Activated CD8-positive, alpha-beta memory T cell treated with anti-CD3 and anti-CD28 coated beads for 1 hour (primary cell): Measurements from ENCODE around the gene CD2.
A peak's percentile ranks its signal among the peaks of the same experiment; 100 is the strongest.
"Not testable (repeated sequence)": the region's sequence is repeated elsewhere in the genome, so short reads cannot be mapped to it uniquely, and the experiment has no call there.

Experiments
- DNase-seq, 2 donors: peaks; one replicate each; pipeline ENCODE4 v3.0.0-alpha.2; 2020; ENCODE audit warnings: low read depth in 1 of 2; ENCODE audit errors: extremely low read depth in 1 of 2

Gene CD2

DNA sequence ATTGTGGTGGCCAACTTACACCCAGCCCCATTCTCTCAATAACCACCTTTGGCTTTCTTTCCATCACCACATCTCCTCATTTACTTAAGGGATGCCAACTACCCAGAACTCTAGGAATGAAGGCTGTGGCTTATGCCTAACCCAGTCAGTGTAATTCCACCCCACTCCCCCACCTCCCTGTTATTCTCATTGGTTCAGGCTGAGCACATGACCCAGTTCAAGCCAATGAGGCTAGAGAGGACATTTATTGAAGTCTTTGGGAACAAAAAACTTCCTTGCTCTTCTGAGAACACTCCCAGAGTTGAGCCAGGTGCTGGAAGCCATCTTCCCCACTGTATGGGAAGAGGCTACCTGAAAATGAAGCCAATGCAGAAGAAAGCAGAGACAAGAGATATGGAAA, 22.8 kb upstream of the CD2 start:
- no peak for DNase-seq

DNA sequence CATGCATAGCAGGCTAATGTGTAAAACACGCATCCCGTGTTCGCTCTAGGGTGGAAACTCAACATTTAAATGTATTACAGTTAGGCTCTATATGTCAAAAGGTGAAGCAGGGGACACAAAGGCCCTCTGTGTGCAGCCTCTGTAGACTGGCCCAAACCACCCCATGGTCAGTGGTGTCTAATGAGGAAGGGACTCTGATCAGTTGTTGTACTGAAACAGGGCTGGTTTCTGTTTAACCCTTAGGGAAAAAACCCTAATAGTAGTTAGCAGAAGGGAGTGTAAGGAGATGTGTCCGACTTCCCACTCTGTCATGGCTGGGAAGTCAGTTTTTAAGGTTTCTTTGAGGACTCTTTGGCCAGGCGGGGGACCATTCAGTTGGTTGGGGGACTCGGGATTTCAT, 21.5 kb upstream of the CD2 start:
- no peak for DNase-seq

DNA sequence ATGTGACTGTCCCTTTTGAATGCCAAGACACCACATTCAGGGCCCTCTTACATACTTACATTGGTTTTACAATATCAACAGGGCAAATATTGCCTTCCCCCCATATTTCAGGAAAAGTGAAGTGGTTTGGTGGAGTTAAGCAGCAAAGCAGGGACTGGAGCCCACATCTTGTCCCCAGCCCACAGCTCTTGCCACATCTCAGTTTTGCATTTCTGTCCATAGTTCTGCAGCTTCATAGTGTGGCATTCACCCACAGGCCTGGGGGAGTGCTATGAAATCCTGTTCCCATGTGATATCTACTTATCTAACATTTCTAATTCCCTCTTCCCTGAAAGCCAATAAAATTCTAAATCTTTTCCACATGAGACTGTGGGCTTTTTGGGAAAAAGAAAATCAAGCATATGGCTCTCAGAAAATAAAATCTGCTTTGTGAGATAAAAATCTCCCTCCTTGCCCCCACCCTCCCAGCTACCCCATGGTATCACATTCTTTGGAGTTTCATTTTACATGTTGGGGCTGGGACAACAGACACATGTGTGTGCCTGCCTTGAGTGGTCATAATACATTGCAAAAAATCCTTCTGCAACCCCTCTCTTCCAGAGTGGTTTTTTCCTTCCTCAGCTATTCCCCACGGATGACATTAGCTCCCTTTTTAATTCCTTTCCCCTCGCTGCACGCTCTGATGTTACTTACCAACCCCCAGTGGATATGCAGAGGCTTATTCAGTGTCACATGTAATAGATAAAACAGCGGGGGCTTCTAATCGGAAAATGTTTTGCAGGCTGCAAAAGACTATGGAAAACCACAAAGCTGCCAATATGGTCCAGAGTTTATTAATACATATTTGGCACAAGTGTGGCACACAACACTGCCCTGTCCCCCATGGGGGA, 20.5 kb upstream of the CD2 start:
- DNase-seq, result no peak

DNA sequence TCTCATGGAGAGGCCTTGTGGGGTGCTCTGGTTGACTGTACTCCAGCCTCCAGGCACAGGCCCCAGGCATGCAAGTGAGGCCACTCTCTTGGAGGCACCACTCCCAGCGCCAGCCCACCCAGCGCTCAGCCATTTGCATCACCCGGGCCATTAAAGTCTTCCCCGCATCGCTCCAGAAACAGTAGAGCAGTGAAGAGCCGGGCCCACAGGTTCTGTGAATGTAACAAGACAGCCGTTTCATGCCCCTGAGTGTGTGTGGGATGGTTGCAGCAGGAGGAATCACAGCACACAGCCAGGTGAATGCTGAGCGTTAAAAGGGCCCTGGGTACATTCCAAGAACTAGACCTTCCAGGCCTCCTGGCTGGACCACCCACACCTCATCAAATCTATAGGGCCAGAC, 19.0 kb upstream of the CD2 start:
- no peak for DNase-seq

DNA sequence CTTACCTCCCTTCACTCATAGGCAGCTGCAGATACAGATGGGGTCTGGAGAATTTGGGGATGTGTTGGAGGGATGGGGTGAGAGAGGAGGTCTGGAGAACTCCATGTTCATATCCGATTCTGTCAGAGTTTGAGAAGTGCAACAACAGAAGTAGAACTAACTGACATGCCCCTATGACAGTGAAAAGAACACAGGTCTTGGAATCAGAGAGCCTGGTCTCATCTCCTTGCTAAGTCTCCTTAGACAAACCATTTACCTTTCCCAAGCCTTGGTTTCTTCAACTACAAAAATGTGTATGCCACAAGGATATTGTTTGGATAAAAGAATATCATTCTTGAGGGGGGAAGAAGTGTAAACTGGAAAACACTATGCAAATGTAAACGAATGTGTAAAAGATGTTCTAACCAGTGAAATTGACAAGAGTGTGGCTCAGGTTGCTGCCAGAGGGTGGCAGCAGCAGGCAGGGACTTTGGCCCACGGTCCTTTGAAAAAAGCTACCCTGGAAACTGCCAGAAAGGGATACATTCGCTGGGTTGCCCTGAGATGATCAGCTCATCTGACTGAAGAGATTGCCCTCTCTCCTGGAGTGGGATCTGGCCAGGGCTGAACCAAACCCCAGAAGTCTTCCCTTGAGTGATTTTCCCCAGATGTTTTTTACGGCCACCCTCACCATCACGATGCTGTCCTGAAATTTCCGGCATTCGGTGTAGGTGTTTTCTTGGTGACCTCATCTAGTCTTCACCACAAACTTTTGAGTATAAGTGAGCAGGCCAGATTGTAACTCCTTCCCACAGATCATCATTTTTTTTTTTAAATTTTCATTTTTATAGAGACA, 17.0 kb upstream of the CD2 start:
- peak; percentile 44 to 56 for DNase-seq

DNA sequence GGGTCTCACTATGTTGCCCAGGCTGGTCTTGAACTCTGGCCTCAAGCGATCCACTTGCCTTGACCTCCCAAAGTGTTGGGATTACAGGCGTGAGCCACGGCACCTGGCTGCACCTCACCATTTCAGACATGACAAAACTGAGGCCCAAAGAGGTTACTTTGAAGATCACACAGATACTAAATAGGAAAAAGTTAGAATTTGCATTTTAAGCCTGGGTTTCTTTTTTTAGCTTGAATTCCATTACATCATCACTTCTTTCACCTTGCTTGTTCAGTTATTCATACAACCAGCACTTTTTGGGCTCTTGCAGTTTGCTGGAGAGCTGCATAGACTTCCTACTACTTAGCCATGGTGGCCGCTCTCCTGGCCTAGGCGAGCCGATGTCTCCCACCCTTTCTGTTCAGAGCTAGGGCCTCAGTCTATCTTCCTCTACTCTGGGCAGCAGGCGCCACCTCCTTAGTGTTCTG, 16.3 kb upstream of the CD2 start:
- no peak for DNase-seq

DNA sequence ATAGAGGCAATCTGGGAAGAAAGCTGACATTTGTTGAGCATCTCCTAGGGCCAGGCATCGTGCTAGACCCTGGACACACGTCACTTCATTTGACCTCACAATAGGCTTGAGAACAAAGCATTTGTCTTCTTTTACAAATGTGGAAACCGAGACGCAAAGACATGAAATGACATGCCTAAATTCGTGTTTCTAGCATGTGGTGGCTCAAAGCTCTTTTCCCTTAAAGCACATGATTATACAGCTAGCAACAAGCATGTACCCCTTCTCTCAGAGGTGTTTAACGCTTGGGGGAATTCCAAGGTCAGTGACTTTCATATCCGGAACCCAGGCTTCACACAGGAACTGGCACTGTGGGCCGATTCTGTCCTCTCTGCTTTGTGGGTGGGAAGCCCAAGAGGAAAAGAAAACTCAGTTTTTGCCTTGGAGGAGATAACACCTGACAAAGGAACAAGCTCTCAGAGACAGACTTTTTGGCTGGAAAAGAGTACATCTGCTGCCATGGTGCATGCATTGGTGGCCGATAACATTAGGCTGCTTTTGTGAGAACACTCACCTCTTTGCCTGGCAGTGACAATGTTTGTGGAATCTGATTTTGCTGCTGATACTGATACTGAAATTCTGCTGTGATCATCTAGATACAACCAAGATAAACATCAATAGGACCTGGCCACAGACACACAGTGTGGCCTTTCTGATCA, 15.4 kb upstream of the CD2 start:
- DNase-seq, result peak in 1 of 2 donors; percentile 26

DNA sequence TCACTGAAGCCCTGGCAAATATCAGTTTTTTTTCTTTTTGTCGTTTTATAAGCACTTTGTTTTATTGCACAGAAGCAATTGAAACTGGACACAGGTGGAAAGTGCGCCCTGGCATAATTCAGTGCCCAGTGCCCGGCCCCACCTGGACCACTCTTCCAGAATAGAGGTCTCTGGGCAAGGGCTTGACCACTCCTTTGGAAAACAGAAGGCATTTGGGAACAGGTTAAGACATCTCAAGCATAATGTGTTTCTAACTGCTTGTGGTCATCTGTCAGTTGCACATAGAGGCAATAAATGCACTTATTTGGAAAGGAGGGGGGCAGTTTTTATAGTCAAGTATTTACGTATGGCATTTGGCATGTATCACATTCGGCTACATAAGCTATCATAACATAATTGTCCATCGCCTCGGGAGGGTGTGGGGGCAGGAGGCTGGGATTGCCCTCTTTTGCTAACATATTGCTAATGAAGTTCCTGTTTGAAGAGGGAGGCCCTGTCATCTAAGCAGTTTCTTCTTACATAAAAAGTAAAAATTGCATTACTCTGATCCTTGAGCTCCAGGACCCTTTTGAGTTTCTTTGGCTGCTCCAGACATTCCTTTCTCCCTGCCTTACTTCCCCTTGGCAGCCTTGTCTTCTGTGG, 14.7 kb upstream of the CD2 start:
- DNase-seq, result no peak

DNA sequence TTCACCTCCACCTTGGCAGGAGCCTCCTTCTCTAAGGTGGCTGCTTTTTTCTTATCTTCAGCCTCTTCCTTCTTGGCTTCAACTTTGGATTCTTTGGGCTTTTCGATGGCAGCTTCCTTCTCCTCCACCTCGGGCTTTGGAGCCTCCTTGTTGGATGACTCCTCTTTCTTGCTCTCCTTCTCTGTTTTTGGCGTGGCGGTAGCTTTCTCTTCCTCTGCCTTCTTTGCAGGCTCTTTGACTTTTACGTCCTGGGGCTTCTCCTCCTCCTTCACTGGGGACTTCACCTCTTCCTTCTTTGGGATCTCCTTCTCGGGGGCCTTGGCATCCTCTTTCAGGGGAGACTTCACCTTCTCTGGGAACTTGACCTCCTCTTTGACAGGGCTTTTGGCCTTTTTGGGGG, 13.9 kb upstream of the CD2 start:
- no peak for DNase-seq

DNA sequence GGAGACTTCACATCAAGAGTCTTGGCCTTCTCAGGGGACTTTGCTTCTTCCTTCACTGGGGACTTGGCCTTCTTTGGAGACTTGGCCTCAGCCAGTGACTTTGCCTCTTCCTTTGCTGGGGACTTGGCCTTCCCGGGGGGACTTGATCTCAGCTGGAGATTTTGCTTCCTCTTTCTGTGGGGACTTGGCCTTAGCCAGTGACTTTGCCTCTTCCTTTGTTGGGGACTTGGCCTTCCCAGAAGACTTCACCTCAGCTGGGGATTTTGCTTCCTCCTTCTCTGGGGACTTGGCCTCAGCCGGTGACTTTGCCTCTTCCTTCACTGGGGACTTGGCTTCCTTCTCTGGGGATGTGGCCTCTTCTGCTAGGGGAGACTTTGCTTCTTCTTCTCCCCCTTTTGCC, 13.5 kb upstream of the CD2 start:
- no peak for DNase-seq

DNA sequence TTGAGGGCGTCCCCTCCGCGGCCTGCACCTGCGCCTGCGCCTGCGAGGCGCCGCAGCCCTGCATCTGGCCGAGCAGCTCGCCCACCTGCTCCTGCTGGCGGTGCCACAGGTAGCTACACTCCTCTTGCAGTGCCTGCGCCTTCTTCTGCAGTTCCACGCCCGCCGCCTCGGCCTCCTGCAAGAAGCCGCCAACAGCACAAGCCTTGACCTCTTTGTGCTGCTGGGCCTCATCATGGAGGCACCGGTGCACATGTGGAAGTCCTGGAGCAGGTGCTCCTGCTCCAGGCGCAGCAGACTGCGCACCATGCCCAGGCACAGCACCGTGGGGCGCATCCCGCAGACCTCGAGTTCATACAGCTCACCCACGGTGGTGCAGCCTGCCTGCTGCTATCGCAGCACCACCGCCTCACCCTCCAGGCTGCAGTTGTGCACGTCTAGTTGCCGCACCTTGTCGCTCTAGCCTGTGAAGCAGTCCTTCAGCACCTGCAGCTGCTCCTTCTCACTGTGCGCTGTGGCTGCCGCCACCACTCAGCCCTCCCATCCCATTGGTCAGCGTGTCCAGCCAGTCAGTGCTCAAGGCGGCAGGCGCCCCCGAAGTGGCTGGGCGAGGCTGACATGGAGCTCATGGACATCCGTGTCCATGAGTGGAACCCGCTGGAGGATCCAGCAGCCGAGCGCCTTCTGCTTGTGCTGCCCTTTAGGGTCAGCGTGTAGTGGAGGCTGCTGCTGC, 12.2 kb upstream of the CD2 start:
- no peak for DNase-seq

DNA sequence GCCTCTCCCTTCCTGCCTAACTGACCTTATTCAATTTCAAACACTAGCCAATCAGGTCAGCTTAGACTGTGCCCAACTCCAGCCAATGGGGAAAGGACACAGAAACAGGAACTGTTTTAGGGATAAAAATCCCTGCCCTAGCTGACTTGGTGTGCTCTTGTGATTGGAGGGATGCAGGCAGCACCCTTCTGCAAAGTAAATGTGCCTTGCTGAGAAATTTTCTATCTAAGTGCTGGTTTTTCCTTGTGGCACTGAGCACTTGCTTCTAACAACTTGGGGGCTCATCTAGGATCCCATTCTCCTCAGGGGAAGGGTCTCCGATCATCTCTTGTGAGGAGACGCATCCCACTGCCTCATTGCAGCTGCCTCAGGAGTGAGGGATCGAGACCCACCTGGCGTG, 10.7 kb upstream of the CD2 start:
- no peak for DNase-seq

DNA sequence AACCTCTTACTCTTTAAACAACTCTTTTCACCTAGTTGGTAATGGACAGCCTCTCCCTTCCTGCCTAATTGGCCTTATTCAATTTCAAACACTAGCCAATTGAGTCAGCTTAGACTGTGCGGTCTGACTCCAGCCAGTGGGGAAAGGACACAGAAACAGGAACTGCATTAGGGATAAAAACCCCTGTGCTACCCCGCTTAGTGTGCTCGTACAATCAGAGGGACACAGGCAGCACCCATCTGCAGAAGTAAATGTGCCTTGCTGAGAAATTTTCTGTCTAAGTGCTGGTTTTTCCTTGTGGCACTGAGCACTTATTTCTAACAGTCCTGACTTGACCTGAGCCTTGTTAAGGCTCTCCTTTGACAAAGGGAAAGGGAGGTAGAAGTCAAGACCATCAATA, 6.0 kb upstream of the CD2 start:
- no peak for DNase-seq

DNA sequence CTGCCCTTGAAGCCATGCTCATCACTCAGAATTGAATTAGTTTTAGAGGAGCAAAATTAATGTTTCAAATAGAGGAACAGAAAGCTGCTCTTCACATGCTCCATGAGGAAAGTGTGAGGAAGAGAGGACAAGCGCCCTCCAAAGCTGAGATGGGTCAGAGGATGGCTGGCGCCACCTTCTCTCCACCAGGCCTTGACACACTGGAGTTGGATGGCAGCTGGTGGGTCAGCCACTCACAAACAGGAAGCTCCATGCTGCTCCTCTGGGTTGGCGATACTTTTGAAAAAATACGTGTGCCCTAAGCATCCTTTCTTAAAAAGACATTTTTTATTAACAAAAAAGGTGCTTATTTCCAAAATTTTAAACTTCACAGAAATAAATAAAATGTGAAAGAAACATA, 3.1 kb upstream of the CD2 start:
- DNase-seq, result no peak

DNA sequence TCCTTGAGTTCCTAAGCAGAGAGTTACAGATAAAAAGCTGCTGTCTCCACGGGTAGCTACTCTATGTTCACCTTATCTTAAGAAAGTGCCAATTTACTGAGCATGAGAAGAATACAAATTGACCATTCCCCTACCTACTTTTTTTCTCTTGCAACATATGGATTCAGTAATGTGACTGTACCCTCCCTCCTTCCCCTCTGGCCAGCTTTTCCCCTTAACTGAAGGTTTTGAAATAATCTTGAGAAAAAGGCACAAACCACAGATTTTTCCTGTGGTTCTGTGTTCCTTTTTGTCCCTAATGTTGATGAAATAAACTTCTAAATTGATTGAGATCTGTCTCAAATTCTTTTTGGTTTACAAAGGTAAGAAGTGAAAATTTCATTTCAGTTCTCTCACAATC, 2.6 kb upstream of the CD2 start:
- DNase-seq, result no peak

DNA sequence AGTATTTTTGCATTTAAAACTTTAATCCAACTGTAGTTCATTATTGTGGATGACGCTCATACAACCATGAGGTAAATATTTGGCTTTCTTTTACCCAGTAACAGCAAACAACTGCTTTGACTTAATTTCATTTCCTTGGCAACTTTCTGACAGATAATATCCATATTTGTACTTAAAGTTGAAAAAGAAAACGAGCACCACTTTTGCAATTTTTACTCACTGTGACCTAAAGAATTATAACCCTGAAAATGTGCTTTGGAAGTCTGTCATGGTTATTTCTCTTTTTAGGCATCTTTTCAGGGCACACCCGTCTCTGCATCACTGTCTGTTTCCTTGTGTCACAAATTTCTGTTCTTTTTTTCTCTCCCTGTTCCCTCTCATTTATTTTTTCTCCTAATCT, 918 bp upstream of the CD2 start:
- no peak for DNase-seq

DNA sequence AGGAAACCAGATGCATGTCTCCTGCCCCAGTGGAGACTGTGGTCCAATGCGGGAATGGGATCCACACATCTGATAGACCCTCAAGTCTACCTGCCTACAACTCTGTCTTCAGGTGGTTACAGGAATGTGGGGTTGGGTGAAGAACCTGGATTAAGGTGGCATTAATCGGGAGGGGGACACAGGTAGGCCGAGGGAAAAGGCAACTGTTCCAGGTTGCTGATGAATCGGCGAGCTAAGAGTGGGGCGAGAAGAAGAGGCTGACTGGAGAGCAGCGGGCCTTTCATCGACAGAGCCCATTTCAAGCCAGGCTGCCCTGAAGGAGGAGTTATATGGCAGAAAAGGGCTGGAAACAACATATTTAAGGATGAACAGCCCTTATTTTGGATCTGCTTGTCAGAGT, 836 bp downstream of the CD2 start:
- no peak for DNase-seq

DNA sequence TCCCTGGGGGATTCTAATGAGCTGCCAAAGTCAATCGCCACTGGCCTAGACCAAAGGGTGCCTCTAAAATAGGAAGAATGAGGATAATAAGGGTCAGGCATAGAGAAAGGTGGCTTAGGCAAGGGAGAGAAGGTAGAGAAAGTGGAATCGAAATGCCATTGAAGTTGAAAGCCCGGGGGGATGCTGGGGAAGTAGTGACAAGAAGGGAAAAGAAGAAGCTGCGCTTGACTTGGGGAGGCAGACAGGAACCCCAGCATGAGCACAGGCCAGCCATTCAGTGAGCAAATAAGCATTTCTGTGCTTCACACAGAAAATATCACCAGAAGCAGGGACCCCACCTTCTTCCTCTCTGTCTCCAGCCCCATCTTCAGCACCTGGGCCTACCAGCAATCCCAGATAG, 1.5 kb downstream of the CD2 start:
- no peak for DNase-seq

DNA sequence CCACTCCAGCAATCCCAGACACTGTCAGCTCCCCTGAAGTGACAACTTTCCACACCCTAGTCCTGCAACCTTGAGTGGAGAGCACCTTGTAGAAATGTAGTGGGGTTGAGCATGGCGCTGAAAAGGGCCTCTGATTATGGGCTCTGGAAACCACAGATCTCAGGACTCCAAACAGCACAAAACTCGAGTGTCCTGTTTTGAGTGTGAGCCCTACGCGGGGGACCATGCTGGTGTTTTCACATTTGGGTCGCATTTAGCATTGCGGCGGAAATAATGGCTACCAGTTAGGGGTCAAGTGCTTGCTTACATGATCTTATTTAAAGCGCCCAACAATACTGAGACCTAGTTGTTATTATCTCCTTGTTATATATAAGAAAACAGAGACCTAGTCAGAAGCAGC, 1.9 kb downstream of the CD2 start:
- not testable (repeated sequence) for DNase-seq

DNA sequence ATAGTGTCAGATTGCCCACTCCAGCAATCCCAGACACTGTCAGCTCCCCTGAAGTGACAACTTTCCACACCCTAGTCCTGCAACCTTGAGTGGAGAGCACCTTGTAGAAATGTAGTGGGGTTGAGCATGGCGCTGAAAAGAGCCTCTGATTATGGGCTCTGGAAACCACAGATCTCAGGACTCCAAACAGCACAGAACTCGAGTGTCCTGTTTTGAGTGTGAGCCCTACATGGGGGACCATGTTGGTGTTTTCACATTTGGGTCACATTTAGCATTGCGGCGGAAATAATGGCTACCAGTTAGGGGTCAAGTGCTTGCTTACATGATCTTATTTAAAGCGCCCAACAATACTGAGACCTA, 4.2 kb downstream of the CD2 start:
- not testable (repeated sequence) for DNase-seq
